Skeletal muscle satellite cell (primary cell): Measurements from ENCODE around the gene E2F6.

Source experiments
- H3K27me3 ChIP-seq: 2 replicates; pipeline ENCODE4 v1.7.0; 2013; ENCODE audit warnings: low read length; ENCODE audit not compliant: control insufficient read depth, insufficient read depth
- H3K36me3 ChIP-seq: 2 replicates; pipeline ENCODE4 v1.7.0; 2013; ENCODE audit warnings: mild to moderate bottlenecking, control low read depth, low read length; ENCODE audit not compliant: insufficient read depth
- H3K4me1 ChIP-seq: 2 replicates; pipeline ENCODE4 v1.7.0; 2013; ENCODE audit warnings: low read length; ENCODE audit not compliant: control insufficient read depth, insufficient read depth
- H3K4me2 ChIP-seq: 2 replicates; pipeline ENCODE4 v1.7.0; 2013; ENCODE audit warnings: mild to moderate bottlenecking, low read length
- H3K4me3 ChIP-seq: 2 replicates; pipeline ENCODE4 v1.7.0; 2013; ENCODE audit warnings: low read length
- H3K9ac ChIP-seq: 2 replicates; pipeline ENCODE4 v1.7.0; 2013; ENCODE audit warnings: mild to moderate bottlenecking, low read depth, low read length, moderate library complexity
- H3K9me3 ChIP-seq: replicated peaks from 2 replicates; pipeline ENCODE4 v1.7.0; 2013; ENCODE audit warnings: mild to moderate bottlenecking, control low read depth, low read length

The E2F6 gene

GRCh38 chr2:11505652-11506610 is 40.0 kb upstream of the E2F6 start:
- Histone ChIP-seq H3K27me3 (peaks cover 22% of the 10 kb centered on the region), H3K9me3 (peaks cover 6% of the 10 kb centered on the region), H3K4me2 (no peak overlapping the region), H3K4me3 (no peak overlapping the region), H3K36me3 (no peaks in the 10 kb centered on the region), H3K4me1 (no peaks in the 10 kb centered on the region), H3K9ac (no peak overlapping the region)

DNA sequence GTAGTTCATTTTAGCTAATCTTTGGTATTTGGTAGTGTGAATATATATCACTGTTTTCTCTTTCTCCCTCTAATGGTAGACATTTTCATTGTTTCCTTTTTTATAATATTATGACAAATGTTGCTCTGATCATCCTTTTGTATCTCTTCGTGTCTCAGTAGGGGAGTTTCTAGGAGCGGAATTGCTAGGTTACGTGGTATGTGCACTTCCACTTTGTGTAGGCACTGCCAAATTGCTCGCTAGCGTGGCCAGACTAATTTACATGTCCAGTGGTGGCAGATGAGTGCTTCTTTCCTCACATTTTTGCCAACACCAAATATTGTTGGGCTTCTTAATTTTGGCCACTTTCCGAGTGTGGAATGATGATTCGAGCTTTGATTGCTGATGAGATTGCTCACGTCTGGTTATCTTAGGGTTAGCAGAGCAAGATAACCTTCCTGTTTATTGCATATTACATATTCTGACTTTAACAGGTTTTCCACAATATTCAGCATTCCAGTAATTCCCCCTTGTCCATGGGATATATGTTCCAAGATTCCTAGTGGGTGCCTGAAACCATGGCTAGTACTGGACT is 37.5 kb upstream of the E2F6 start:
- Histone ChIP-seq H3K9ac (no peak overlapping the region), H3K4me1 (peaks cover 8% of the 10 kb centered on the region)

DNA sequence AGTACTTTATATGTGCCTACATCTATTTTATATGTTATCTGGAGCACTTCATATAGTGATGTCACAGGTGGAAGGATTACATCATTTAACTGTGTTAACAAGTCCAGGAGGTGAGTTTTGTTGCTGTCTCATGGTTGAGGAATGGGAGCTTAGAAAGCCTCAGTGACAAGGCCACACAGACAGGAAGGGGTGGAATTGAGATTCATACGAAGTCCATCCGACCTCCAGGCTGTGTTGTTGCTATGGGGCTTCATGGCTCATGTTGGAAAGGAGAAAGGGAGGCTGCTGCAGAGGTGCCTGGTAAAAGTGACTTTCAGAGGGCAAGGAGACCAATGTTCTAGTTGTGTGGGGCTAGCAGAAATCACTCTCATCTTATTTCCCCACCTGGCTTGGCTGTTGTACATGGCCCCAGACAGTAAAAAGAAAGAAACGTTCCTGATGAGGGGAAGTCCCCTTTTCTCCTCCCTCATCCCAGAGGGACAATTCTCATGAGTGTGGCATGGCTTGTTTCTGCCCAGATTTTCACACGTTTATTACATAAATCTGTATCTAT is 36.9 kb upstream of the E2F6 start:
- H3K9ac ChIP-seq, result no peak overlapping the region
- H3K4me3 ChIP-seq, result no peak overlapping the region

More for the DNA sequence above, 37.5 kb upstream of the E2F6 start:
- peaks cover 6% of the 10 kb centered on the region for H3K9me3 ChIP-seq
- no peaks in the 10 kb centered on the region for H3K36me3 ChIP-seq
- H3K4me3 ChIP-seq, result no peak overlapping the region
- no peak overlapping the region for H3K4me2 ChIP-seq
- H3K27me3 ChIP-seq, result peaks cover 30% of the 10 kb centered on the region

DNA sequence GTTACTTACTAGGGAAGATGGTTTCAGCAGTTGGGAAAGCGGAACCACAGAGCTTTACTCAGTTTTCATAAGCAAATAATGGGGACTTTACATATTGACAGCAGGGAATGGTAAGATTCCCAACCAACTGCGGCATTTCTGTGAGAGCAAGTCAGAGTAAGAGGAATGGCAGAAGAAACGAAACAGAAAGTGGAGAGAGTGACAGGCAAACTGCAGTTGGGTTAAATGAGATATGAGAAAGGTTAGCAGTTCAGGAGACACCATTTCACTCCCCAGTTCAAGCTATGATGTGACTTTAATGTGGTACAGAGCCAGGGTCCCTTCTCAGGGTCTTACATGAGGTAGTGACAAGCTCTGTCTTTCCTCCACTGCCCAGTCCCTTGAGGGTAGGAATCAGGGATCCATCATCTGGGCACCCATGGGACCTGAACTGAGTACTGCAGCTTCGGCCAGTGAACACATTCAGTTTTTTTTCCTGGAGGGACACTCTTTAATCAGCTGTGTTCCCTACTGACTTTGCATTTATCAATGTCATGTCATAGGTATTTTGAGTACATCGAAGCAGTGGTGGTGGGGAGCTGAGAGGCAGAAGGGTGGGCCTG is 34.8 kb upstream of the E2F6 start:
- Histone ChIP-seq H3K9me3 (peaks cover 6% of the 10 kb centered on the region), H3K27me3 (peaks cover 32% of the 10 kb centered on the region), H3K4me3 (no peak overlapping the region), H3K36me3 (no peaks in the 10 kb centered on the region), H3K4me1 (peaks cover 10% of the 10 kb centered on the region), H3K4me2 (no peak overlapping the region), H3K9ac (no peak overlapping the region)

More for the DNA sequence above, 36.9 kb upstream of the E2F6 start:
- H3K27me3 ChIP-seq, result peaks cover 30% of the 10 kb centered on the region
- no peak overlapping the region for H3K4me2 ChIP-seq
- H3K4me1 ChIP-seq, result peaks cover 10% of the 10 kb centered on the region
- H3K9me3 ChIP-seq, result peaks cover 6% of the 10 kb centered on the region
- no peaks in the 10 kb centered on the region for H3K36me3 ChIP-seq

GRCh38 chr2:11499081-11499743 is 33.3 kb upstream of the E2F6 start:
- no peaks in the 10 kb centered on the region for H3K36me3 ChIP-seq
- H3K4me2 ChIP-seq, result no peak overlapping the region
- H3K4me3 ChIP-seq, result no peak overlapping the region
- no peak overlapping the region for H3K9ac ChIP-seq
- H3K9me3 ChIP-seq, result peaks cover 6% of the 10 kb centered on the region
- peaks cover 40% of the 10 kb centered on the region for H3K27me3 ChIP-seq
- peaks cover 10% of the 10 kb centered on the region for H3K4me1 ChIP-seq

DNA sequence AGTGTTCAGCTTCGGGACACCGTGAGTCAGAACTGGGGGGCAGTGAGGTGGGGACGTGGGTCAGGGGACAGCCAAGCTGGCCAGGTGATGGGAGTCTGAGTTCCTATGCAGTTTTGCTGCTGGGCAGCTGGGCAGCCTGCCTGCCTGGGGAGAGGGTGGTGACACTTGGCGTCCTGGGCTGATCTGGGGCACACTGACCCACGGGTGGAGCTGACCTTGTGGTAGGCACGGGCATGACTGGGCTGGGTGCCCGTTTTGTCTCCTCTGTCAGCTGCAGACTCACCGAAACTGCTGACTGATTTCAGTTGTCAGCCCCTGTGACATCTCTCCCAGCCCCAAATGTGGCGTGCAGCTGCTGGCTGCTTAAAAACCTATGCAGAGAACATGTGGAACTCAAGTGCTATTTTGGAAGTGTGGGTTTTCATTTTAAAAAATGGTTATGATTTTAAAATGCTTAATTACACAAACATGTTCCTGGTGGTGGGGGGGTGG is 32.6 kb upstream of the E2F6 start:
- Histone ChIP-seq H3K9ac (no peak overlapping the region), H3K4me3 (no peak overlapping the region), H3K4me2 (no peak overlapping the region), H3K27me3 (peaks cover 46% of the 10 kb centered on the region), H3K4me1 (peaks cover 10% of the 10 kb centered on the region), H3K9me3 (peaks cover 6% of the 10 kb centered on the region), H3K36me3 (no peaks in the 10 kb centered on the region)

DNA sequence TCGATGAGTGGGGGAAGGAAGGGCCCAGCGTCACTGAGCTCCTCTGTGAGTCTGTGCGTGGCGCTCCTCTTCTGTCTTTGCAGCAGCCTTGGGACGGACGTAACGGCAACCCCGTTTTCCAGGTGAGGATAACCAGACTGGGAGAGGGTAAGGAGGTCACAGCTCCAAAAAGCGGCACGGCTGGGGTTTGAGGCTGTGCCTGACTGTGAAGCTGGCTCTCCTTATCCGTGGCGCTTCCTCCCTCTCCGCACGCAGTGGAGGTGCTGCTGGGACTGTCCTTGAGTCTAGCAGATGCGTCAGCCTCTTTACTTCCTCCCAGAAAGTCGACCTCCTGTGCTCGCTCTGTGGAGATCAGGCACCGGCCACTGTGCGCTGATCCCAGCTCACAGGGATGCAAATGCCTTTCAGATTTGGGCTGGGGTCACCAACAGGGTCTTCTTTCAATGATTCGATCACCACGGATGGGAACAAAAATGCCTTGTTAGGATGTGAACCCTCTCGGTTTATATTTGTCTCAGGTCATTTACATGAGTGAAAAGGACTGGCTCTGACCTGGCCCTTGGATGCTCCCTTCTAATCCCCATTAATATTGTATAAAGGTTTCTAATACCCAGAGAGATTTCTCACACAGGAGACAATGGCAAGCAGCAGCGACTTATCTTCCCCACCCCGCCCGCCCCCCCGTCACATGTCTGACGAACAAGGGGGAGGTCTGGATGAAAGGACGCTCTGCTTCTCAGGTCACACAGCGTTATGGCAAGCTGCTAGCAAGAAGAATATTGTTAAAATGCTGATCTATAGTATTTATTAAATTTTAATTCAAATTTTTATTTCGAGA is 30.1 kb upstream of the E2F6 start:
- Histone ChIP-seq H3K4me2 (no peak overlapping the region), H3K4me1 (peaks cover 10% of the 10 kb centered on the region), H3K27me3 (peaks cover 66% of the 10 kb centered on the region), H3K36me3 (no peaks in the 10 kb centered on the region), H3K9me3 (no peaks in the 10 kb centered on the region), H3K9ac (no peak overlapping the region), H3K4me3 (no peak overlapping the region)

DNA sequence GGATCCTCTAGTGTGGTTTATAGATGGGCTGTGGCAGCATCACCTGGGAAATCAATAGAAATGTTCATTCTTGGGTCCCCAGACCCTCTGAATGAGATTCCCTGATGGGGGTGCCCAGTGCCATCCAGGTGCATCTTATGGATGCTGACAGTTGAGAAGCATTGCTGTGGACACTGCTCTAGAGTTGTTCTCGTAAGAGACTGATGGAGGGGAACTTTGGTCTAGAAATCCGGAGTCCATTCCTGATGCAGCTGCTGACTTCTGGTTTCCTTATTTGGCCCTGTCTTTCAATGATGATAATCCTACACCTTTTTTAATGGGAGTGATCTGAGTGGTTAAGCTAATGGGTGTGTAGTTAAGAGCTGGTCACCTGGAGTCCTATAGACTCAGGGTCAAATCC is 28.3 kb upstream of the E2F6 start:
- no peaks in the 10 kb centered on the region for H3K9me3 ChIP-seq
- no peaks in the 10 kb centered on the region for H3K36me3 ChIP-seq

GRCh38 chr2:11493282-11493681 is 27.3 kb upstream of the E2F6 start:
- H3K4me3 ChIP-seq, result no peak overlapping the region
- peaks cover under 1% of the 10 kb centered on the region for H3K4me1 ChIP-seq
- no peak overlapping the region for H3K4me2 ChIP-seq
- no peak overlapping the region for H3K9ac ChIP-seq
- H3K27me3 ChIP-seq, result peaks cover 52% of the 10 kb centered on the region
- no peaks in the 10 kb centered on the region for H3K36me3 ChIP-seq
- H3K9me3 ChIP-seq, result no peaks in the 10 kb centered on the region

More for the DNA sequence above, 28.3 kb upstream of the E2F6 start:
- Histone ChIP-seq H3K9ac (no peak overlapping the region), H3K4me2 (no peak overlapping the region), H3K4me1 (peaks cover 10% of the 10 kb centered on the region), H3K4me3 (no peak overlapping the region), H3K27me3 (peaks cover 56% of the 10 kb centered on the region)

DNA sequence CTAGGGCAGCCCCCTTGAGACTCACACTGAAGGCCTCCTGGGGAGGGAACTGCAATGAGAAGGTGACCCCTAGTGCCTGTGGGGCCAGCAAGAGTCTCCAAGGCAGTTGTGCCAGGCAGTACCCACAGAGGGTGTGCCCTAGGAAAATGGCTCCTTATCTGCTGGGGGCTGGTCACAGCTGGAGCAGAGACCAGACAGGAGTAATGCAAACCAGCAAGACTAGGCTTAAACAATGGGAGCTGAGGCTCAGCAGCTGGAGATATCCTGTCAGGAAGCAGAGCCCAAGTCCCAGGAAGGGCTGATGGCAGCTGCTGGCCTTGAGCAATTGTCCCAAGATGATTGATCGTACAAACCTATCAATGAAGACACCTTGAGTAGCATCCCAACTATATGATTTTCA is 26.8 kb upstream of the E2F6 start:
- H3K4me3 ChIP-seq, result no peak overlapping the region
- H3K9ac ChIP-seq, result no peak overlapping the region
- H3K4me2 ChIP-seq, result no peak overlapping the region
- no peaks in the 10 kb centered on the region for H3K4me1 ChIP-seq
- H3K9me3 ChIP-seq, result no peaks in the 10 kb centered on the region
- no peaks in the 10 kb centered on the region for H3K36me3 ChIP-seq
- peaks cover 53% of the 10 kb centered on the region for H3K27me3 ChIP-seq
